GM23338 (cell line): Measurements from ENCODE around the gene RAB20. TPM values are rescaled to one million over a fixed set of nuclear protein-coding genes. Genes with fewer than 3 reads are reported as not detected.

Experiments used
- ATAC-seq: fragments of 200-7000 bp; cut with Tn5 transposase; 3 replicates; pipeline ENCODE4 v1.9.1; 2020
- DNase-seq: peaks from one replicate; pipeline ENCODE4 v3.0.0-alpha.2; 2015; ENCODE audit warnings: low spot score
- H2AFZ ChIP-seq: fragments of 200-600 bp; sonication (generic); 2 replicates; pipeline ENCODE4 v1.8.0; 2016; ENCODE audit warnings: antibody characterized with exemption, mild to moderate bottlenecking, moderate library complexity
- H3F3A ChIP-seq: fragments of 200-600 bp; sonication (generic); replicated peaks from 2 replicates; pipeline ENCODE4 v1.8.0; 2017; ENCODE audit warnings: antibody characterized with exemption, mixed run types, low read depth
- H3K27ac ChIP-seq: fragments of 200-600 bp; sonication (generic); 2 replicates; pipeline ENCODE4 v1.6.1; 2016; ENCODE audit warnings: low read depth
- H3K27me3 ChIP-seq: fragments of 200-600 bp; sonication (generic); 2 replicates; pipeline ENCODE4 v1.8.0; 2016; ENCODE audit warnings: mild to moderate bottlenecking, mixed run types, moderate library complexity; ENCODE audit not compliant: insufficient read depth
- H3K36me3 ChIP-seq: fragments of 200-600 bp; sonication (generic); 2 replicates; pipeline ENCODE4 v1.8.0; 2016; ENCODE audit warnings: mild to moderate bottlenecking; ENCODE audit not compliant: insufficient read depth
- H3K4me1 ChIP-seq: fragments of 200-600 bp; sonication (generic); 2 replicates; pipeline ENCODE4 v1.8.0; 2016; ENCODE audit warnings: mild to moderate bottlenecking, moderate library complexity; ENCODE audit not compliant: insufficient read depth
- H3K4me2 ChIP-seq: fragments of 200-600 bp; sonication (generic); 2 replicates; pipeline ENCODE4 v1.7.1; 2017; ENCODE audit warnings: mixed run types
- H3K4me3 ChIP-seq: fragments of 200-600 bp; sonication (generic); 2 replicates; pipeline ENCODE4 v1.6.1; 2016; ENCODE audit warnings: mixed run types
- H3K79me2 ChIP-seq: fragments of 200-600 bp; sonication (generic); replicated peaks from 2 replicates; pipeline ENCODE4 v1.8.0; 2017; ENCODE audit warnings: mild to moderate bottlenecking; ENCODE audit not compliant: insufficient read depth
- H3K9me2 ChIP-seq: fragments of 200-600 bp; sonication (generic); 2 replicates; pipeline ENCODE4 v1.8.0; 2017; ENCODE audit not compliant: insufficient read depth
- H4K20me1 ChIP-seq: fragments of 200-600 bp; sonication (generic); replicated peaks from 2 replicates; pipeline ENCODE4 v1.8.0; 2017; ENCODE audit warnings: mild to moderate bottlenecking; ENCODE audit not compliant: insufficient read depth
- H3K27ac Mint-ChIP-seq: 2 replicates; pipeline ENCODE4 v1.8.0; 2020; ENCODE audit warnings: inconsistent platforms, mild to moderate bottlenecking, moderate library complexity, mixed read lengths
- H3K27me3 Mint-ChIP-seq: 3 replicates; pipeline ENCODE4 v1.8.0; 2022; ENCODE audit warnings: low read depth, mild to moderate bottlenecking, moderate library complexity, mixed read lengths, inconsistent platforms; ENCODE audit not compliant: insufficient read depth, poor library complexity
- H3K36me3 Mint-ChIP-seq: 3 replicates; pipeline ENCODE4 v1.8.0; 2021; ENCODE audit warnings: low read depth, mild to moderate bottlenecking, inconsistent platforms, moderate library complexity, mixed read lengths
- H3K4me1 Mint-ChIP-seq: 3 replicates; pipeline ENCODE4 v1.8.0; 2020; ENCODE audit warnings: mild to moderate bottlenecking, inconsistent platforms, mixed read lengths
- H3K4me3 Mint-ChIP-seq: 3 replicates; pipeline ENCODE4 v1.8.0; 2021; ENCODE audit warnings: moderate library complexity, mild to moderate bottlenecking, inconsistent platforms, mixed read lengths
- H3K9me3 Mint-ChIP-seq: 3 replicates; pipeline ENCODE4 v1.8.0; 2020; ENCODE audit warnings: moderate library complexity, mild to moderate bottlenecking, inconsistent platforms, mixed read lengths
- CREB1 ChIP-seq: fragments of 250-450 bp; sonication (Bioruptor Pico); IDR thresholded peaks from 2 replicates; pipeline ENCODE4 v1.5.0; 2020; ENCODE audit warnings: low read depth, mild to moderate bottlenecking, moderate library complexity
- CTCF ChIP-seq, 2 experiments: fragments of 200-600 bp in 1 of 2; sonication (generic) in 1 of 2; conservative IDR thresholded peaks; 2 replicates each; pipeline versions ENCODE4 v1.5.1 to v1.6.1; 2016 to 2017; ENCODE audit warnings: antibody characterized with exemption in 2 of 2, low read depth in 2 of 2, mild to moderate bottlenecking in 2 of 2, moderate library complexity in 1 of 2
- EZH2 ChIP-seq: fragments of 200-600 bp; sonication (generic); IDR thresholded peaks from one replicate; pipeline ENCODE4 v1.8.0; 2017; ENCODE audit warnings: antibody characterized with exemption, mild to moderate bottlenecking, low read depth; ENCODE audit not compliant: unreplicated experiment
- EZH2phosphoT487 ChIP-seq: fragments of 200-600 bp; sonication (generic); IDR thresholded peaks from one replicate; pipeline ENCODE4 v1.8.1; 2018; ENCODE audit warnings: antibody characterized with exemption; ENCODE audit not compliant: unreplicated experiment
- JUNB ChIP-seq: IDR thresholded peaks from one replicate; pipeline ENCODE4 v1.6.1; 2016; ENCODE audit warnings: antibody characterized with exemption; ENCODE audit not compliant: unreplicated experiment
- NANOG ChIP-seq: IDR thresholded peaks from 2 replicates; pipeline ENCODE4 v1.6.1; 2016; ENCODE audit warnings: antibody characterized with exemption, borderline replicate concordance
- POLR2AphosphoS5 ChIP-seq: IDR thresholded peaks from 2 replicates; pipeline ENCODE4 v1.6.1; 2016; ENCODE audit warnings: antibody characterized with exemption, low read depth
- STAT1 ChIP-seq: IDR thresholded peaks from one replicate; pipeline ENCODE4 v1.6.1; 2016; ENCODE audit warnings: antibody characterized with exemption; ENCODE audit not compliant: unreplicated experiment
- ZNF114 ChIP-seq: fragments of 250-450 bp; sonication (Bioruptor Pico); IDR thresholded peaks from 2 replicates; pipeline ENCODE4 v1.5.0; 2020; ENCODE audit warnings: mild to moderate bottlenecking, moderate library complexity
- ZNF331 ChIP-seq: fragments of 250-450 bp; sonication (Bioruptor Pico); IDR thresholded peaks from 2 replicates; pipeline ENCODE4 v1.5.0; 2020; ENCODE audit warnings: low read depth, mild to moderate bottlenecking, moderate library complexity
- polyA plus RNA-seq: library from polyadenylated mRNA; unstranded; fragments of >200 nt; fragmentation: Nextera tagmentation; extraction: Ambion mirVana; gene quantifications from 2 replicates; pipeline ENCODE4 v1.2.1, GENCODE V29; 2016
- total RNA-seq: library from RNA; depleted of rRNA; stranded (reverse); fragments of >200 nt; shearing (Covaris generic); gene quantifications from 2 replicates; pipeline ENCODE4 v1.2.3, GENCODE V29; 2014
- TF ChIP-seq, protein P1 (sequence below): IDR thresholded peaks from one replicate; pipeline ENCODE4 v1.6.1; 2018; ENCODE audit warnings: antibody characterized with exemption; ENCODE audit not compliant: unreplicated experiment
- TF ChIP-seq, protein P2 (sequence below): IDR thresholded peaks from 2 replicates; pipeline ENCODE4 v1.6.1; 2016; ENCODE audit warnings: antibody characterized with exemption

The RAB20 gene
- total and polyA plus RNA-seq, 2 experiments from 2014 or later, result 12.3 to 26.6 TPM

DNA sequence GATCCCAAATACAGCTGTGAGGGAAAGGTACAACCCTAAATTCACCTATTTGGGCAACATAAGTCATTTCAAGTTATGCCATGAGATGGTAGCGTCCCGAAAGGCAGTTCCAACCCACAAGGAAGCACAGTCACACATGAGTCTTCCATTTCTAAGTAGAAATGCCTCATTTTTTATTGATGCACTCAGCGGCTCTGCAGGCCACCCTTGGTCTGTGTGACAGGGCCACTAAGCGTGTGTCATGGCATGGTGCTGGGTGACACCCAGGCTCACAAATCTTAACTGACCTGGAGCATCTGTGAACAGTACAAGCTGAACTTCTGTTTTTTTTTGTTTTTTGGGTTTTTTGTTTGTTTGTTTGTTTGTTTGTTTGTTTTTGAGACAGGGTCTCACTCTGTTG is 15.1 kb downstream of the RAB20 start (continued):
- TF ChIP-seq EZH2phosphoT487, result no peak
- TF ChIP-seq, protein P1, sequence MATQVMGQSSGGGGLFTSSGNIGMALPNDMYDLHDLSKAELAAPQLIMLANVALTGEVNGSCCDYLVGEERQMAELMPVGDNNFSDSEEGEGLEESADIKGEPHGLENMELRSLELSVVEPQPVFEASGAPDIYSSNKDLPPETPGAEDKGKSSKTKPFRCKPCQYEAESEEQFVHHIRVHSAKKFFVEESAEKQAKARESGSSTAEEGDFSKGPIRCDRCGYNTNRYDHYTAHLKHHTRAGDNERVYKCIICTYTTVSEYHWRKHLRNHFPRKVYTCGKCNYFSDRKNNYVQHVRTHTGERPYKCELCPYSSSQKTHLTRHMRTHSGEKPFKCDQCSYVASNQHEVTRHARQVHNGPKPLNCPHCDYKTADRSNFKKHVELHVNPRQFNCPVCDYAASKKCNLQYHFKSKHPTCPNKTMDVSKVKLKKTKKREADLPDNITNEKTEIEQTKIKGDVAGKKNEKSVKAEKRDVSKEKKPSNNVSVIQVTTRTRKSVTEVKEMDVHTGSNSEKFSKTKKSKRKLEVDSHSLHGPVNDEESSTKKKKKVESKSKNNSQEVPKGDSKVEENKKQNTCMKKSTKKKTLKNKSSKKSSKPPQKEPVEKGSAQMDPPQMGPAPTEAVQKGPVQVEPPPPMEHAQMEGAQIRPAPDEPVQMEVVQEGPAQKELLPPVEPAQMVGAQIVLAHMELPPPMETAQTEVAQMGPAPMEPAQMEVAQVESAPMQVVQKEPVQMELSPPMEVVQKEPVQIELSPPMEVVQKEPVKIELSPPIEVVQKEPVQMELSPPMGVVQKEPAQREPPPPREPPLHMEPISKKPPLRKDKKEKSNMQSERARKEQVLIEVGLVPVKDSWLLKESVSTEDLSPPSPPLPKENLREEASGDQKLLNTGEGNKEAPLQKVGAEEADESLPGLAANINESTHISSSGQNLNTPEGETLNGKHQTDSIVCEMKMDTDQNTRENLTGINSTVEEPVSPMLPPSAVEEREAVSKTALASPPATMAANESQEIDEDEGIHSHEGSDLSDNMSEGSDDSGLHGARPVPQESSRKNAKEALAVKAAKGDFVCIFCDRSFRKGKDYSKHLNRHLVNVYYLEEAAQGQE, result no peak
- TF ChIP-seq ZNF114, result no peak
- TF ChIP-seq, protein P2, sequence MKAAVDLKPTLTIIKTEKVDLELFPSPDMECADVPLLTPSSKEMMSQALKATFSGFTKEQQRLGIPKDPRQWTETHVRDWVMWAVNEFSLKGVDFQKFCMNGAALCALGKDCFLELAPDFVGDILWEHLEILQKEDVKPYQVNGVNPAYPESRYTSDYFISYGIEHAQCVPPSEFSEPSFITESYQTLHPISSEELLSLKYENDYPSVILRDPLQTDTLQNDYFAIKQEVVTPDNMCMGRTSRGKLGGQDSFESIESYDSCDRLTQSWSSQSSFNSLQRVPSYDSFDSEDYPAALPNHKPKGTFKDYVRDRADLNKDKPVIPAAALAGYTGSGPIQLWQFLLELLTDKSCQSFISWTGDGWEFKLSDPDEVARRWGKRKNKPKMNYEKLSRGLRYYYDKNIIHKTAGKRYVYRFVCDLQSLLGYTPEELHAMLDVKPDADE, result no peak

DNA sequence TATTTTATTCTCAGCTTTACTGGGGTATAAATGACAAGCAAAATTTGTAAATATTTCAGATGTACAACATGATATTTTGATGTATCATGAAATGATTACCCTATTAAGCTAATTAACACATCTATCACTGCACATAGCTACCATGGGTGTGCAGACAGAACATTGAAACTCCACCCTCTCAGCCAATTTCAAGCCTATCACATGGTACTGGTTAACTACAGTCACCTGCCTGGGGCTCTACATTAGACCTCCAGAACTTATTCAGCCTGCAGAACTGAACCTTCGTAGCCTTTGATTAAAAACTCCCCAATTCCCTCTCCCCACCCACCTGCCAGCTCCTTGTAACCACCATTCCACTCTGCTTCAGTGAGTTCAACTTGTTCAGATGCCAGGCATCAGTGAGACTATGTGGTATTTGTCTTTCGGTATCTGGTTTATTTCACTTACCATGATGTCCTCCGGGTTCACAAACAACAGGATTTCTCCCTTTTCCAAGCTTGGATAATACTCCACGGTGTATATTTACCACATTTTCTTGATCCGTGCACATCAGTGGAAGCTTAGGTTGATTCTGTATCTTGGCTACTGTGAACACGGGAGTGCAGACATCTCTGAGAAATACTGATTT is 19.2 kb downstream of the RAB20 start:
- Histone ChIP-seq H3K9me2 (no peaks in the 10 kb centered on the region), H4K20me1 (peaks cover 8% of the 10 kb centered on the region; the same call in 1 of the 2 replicates), H2AFZ (no peak overlapping the region), H3K4me1 (no peaks in the 10 kb centered on the region), H3K36me3 (0 out of 2 replicates have a peak, but pooled peaks cover 6% of the 10 kb centered on the region), H3K4me3 (no peak overlapping the region), H3K4me2 (no peak overlapping the region), H3K27me3 (no peaks in the 10 kb centered on the region), H3K27ac (0 out of 2 replicates have a peak overlapping the region, but pooled peaks have one; percentile 59), H3F3A (no peaks in the 10 kb centered on the region), H3K79me2 (peaks cover 50% of the 10 kb centered on the region)
- Mint-ChIP-seq H3K27me3 (peaks cover 3% of the 10 kb centered on the region), H3K4me1 (peaks cover 3% of the 10 kb centered on the region; the same call in 1 of the 3 replicates), H3K4me3 (no peak overlapping the region), H3K36me3 (peaks cover 15% of the 10 kb centered on the region), H3K27ac (no peak overlapping the region), H3K9me3 (peaks cover 15% of the 10 kb centered on the region)
- no peak for DNase-seq
- ATAC-seq, result no peak
- TF ChIP-seq EZH2 (no peak), ZNF331 (CRISPR knock-in tag) (no peak), ZNF114 (no peak), NANOG (no peak), CREB1 (CRISPR knock-in tag) (no peak), JUNB (no peak), POLR2AphosphoS5 (no peak), EZH2phosphoT487 (no peak), STAT1 (no peak), CTCF (conservative IDR thresholded peaks at IDR 0.05; ENCODE audit: low read depth in 2 of 2) (no peak)
- TF ChIP-seq, protein P1, result no peak
- TF ChIP-seq, protein P2, result no peak
